PC-3 (cell line): Measurements from ENCODE around the gene DNAJC25.

Experiments used
- CTCF ChIP-seq: fragments of 300-600 bp; sonication (generic); conservative IDR thresholded peaks from 2 replicates; pipeline ENCODE4 v1.5.1; 2017; ENCODE audit warnings: antibody characterized with exemption, low read depth, mild to moderate bottlenecking, low read length
- EZH2 ChIP-seq: fragments of 300-600 bp; sonication (generic); IDR thresholded peaks from one replicate; pipeline ENCODE4 v1.6.1; 2017; ENCODE audit warnings: antibody characterized with exemption, mild to moderate bottlenecking, low read length; ENCODE audit not compliant: unreplicated experiment
- EZH2phosphoT487 ChIP-seq: fragments of 300-600 bp; sonication (generic); IDR thresholded peaks from 2 replicates; pipeline ENCODE4 v1.6.1; 2018; ENCODE audit warnings: mild to moderate bottlenecking, antibody characterized with exemption, low read length, borderline replicate concordance

GRCh38 chr9:111661150-111661801 lies 30.1 kb downstream of the DNAJC25 start, which contains the start of gene GNG10:
- no peak for TF ChIP-seq CTCF
- TF ChIP-seq EZH2phosphoT487, result no peak
- no peak for TF ChIP-seq EZH2
